ENCODE results near the gene TBC1D10A. TPM values are rescaled to one million over a fixed set of nuclear protein-coding genes. Genes with fewer than 3 reads are reported as not detected.

Gene TBC1D10A
- total RNA-seq, 1 donor from 2014 or later = 12.6 TPM

GRCh38 chr22:30362651-30363281, 36.0 kb upstream of the TBC1D10A start:
- no peak overlapping the region for H3K27ac Mint-ChIP-seq (ENCODE audit: unreplicated experiment)
- DNase-seq (ENCODE audit: extremely low spot score, unreplicated experiment) = no peak
- peaks cover 5% of the 10 kb centered on the region for H3K36me3 Mint-ChIP-seq (ENCODE audit: unreplicated experiment)
- H3K4me3 Mint-ChIP-seq (ENCODE audit: unreplicated experiment) = no peak overlapping the region
- no peaks in the 10 kb centered on the region for H3K27me3 Mint-ChIP-seq (ENCODE audit: unreplicated experiment)
- TF ChIP-seq CTCF (IDR thresholded peaks at IDR 0.05) = no peak
- H3K4me1 Mint-ChIP-seq (ENCODE audit: unreplicated experiment) = peaks cover 3% of the 10 kb centered on the region
- no peaks in the 10 kb centered on the region for H3K9me3 Mint-ChIP-seq (ENCODE audit: unreplicated experiment)

- H3K27ac Mint-ChIP-seq (ENCODE audit: unreplicated experiment) = no peak overlapping the region
- no peaks in the 10 kb centered on the region for H3K9me3 Mint-ChIP-seq (ENCODE audit: unreplicated experiment)
- H3K36me3 Mint-ChIP-seq (ENCODE audit: unreplicated experiment) = peaks cover 5% of the 10 kb centered on the region
- no peaks in the 10 kb centered on the region for H3K27me3 Mint-ChIP-seq (ENCODE audit: unreplicated experiment)
- TF ChIP-seq CTCF (IDR thresholded peaks at IDR 0.05) = no peak
- no peak overlapping the region for H3K4me3 Mint-ChIP-seq (ENCODE audit: unreplicated experiment)
- no peak for DNase-seq (ENCODE audit: extremely low spot score, unreplicated experiment)
- H3K4me1 Mint-ChIP-seq (ENCODE audit: unreplicated experiment) = peaks cover 8% of the 10 kb centered on the region
Observed at GRCh38 chr22:30361916-30362650, 35.3 kb upstream of the TBC1D10A start.

DNA sequence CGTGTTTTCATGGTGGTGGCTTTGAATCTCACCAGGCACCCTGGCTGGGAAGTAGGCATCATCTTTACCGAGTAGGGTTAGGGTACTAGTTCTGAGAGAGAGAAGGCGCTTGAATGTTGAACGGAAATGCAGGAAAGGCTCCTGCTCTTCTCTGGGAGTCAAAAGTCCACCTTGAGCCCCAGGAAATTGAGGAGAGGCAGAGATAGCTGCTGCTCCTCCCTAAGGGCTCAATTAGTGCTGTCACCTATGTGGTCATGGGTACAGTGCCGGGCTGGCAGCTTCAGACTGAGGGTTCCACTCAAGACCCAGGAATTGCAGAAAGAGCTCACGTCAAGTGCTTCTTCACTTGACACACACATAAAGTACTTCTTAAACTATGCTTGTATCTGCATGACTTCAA, 31.8 kb upstream of the TBC1D10A start:
- TF ChIP-seq CTCF (IDR thresholded peaks at IDR 0.05) = no peak
- DNase-seq (ENCODE audit: extremely low spot score, unreplicated experiment) = no peak
- Mint-ChIP-seq H3K4me3 (ENCODE audit: unreplicated experiment) (no peak overlapping the region), H3K9me3 (ENCODE audit: unreplicated experiment) (no peaks in the 10 kb centered on the region), H3K36me3 (ENCODE audit: unreplicated experiment) (peaks cover 8% of the 10 kb centered on the region), H3K27ac (ENCODE audit: unreplicated experiment) (no peak overlapping the region), H3K27me3 (ENCODE audit: unreplicated experiment) (no peaks in the 10 kb centered on the region), H3K4me1 (ENCODE audit: unreplicated experiment) (peaks cover 29% of the 10 kb centered on the region)

- H3K9me3 Mint-ChIP-seq (ENCODE audit: unreplicated experiment) = no peaks in the 10 kb centered on the region
- no peaks in the 10 kb centered on the region for H3K27me3 Mint-ChIP-seq (ENCODE audit: unreplicated experiment)
- peak overlapping the region; percentile 95 for H3K4me3 Mint-ChIP-seq (ENCODE audit: unreplicated experiment)
- H3K36me3 Mint-ChIP-seq (ENCODE audit: unreplicated experiment) = peaks cover 11% of the 10 kb centered on the region
- H3K4me1 Mint-ChIP-seq (ENCODE audit: unreplicated experiment) = peaks cover 29% of the 10 kb centered on the region
- peak overlapping the region; percentile 89 for H3K27ac Mint-ChIP-seq (ENCODE audit: unreplicated experiment)
- no peak for TF ChIP-seq CTCF (IDR thresholded peaks at IDR 0.05)
- DNase-seq (ENCODE audit: extremely low spot score, unreplicated experiment) = no peak
Observed at GRCh38 chr22:30357650-30358215, 31.0 kb upstream of the TBC1D10A start.

GRCh38 chr22:30357236-30357570, 30.5 kb upstream of the TBC1D10A start:
- Mint-ChIP-seq H3K9me3 (ENCODE audit: unreplicated experiment) (no peaks in the 10 kb centered on the region), H3K36me3 (ENCODE audit: unreplicated experiment) (peaks cover 11% of the 10 kb centered on the region), H3K4me1 (ENCODE audit: unreplicated experiment) (peaks cover 29% of the 10 kb centered on the region), H3K27me3 (ENCODE audit: unreplicated experiment) (no peaks in the 10 kb centered on the region), H3K27ac (ENCODE audit: unreplicated experiment) (peak overlapping the region; percentile 89), H3K4me3 (ENCODE audit: unreplicated experiment) (peak overlapping the region; percentile 95)
- TF ChIP-seq CTCF (IDR thresholded peaks at IDR 0.05) = no peak
- DNase-seq (ENCODE audit: extremely low spot score, unreplicated experiment) = no peak

All from osteocyte (in vitro differentiated cells).